ENCODE results near the gene CAMK2N2. TPM values are rescaled to one million over a fixed set of nuclear protein-coding genes. Genes with fewer than 3 reads are reported as not detected.

CAMK2N2 gene
- total RNA-seq, 1 donor from 2014 or later = 2.6 TPM

DNA sequence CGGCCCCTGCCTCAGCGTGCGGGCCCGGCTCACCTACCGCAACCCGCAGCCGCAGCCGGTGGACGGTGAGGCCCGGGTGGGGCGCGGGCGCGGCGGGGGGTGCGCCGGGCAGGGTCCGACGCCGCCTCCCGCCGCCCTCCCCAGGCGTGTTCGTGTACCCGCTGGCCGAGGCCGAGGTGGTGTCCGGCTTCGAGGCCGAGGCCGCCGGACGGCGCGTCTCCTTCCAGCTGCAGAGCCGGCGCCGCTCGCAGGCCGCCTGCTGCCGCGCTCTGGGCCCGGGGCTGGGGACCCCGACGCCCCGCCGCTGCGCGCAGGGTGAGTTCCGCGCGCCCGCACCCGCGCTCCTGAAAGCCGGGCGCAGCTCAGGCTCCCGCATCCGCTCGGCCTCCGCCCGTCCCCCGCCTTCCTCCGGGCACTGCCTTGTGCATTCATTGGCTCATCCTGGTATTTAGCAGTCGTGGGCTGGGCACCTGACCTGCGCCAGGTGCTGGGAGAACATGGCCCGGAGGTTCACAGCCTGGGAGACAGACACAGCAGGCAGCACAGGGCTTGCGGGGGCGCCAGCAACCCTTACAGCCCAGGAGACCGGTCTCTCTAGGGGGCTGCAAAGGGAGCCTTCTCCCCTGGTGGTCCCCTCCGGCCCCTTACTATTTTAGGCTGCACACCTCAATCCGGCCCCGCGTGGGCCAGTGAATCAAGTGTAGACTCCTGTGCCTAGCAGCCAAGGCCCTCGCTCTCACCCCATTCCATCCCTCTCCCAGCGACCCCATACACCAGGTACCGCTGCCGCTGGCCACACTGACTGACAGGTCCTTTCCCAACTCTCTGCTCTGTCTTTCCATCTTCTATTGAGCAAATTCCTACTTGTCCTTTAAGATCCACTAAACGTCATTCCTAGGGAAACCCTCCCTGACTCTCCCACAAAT lies 30.5 kb downstream of the CAMK2N2 start:
- DNase-seq (ENCODE audit: low read depth) = no peak
- Mint-ChIP-seq H3K4me1 (ENCODE audit: low read depth, unreplicated experiment) (peaks cover 11% of the 10 kb centered on the region), H3K4me3 (ENCODE audit: unreplicated experiment) (peak overlapping the region; percentile 69), H3K27me3 (ENCODE audit: low read depth, unreplicated experiment) (peaks cover 65% of the 10 kb centered on the region), H3K27ac (ENCODE audit: unreplicated experiment) (no peak overlapping the region), H3K36me3 (ENCODE audit: low read depth, unreplicated experiment) (no peaks in the 10 kb centered on the region), H3K9me3 (ENCODE audit: unreplicated experiment) (no peaks in the 10 kb centered on the region)
- Histone ChIP-seq H3K79me2 (ENCODE audit: insufficient read depth, low read length) (no peaks in the 10 kb centered on the region), H4K20me1 (ENCODE audit: insufficient read depth, low read length) (peaks cover 9% of the 10 kb centered on the region), H3K4me2 (ENCODE audit: low read length) (peak overlapping the region; percentile 83), H3K27ac (ENCODE audit: low read depth, low read length) (no peak overlapping the region), H3K4me3 (ENCODE audit: insufficient read depth, low read depth, low read length) (no peak overlapping the region), H3K36me3 (ENCODE audit: insufficient read depth, low read length) (no peaks in the 10 kb centered on the region), H3K4me1 (ENCODE audit: insufficient read depth, low read length) (peaks cover 13% of the 10 kb centered on the region), H3K9ac (ENCODE audit: low read length) (no peak overlapping the region), H2AFZ (ENCODE audit: low read depth, low read length) (no peak overlapping the region), H3K27me3 (ENCODE audit: insufficient read depth, low read length) (peaks cover 45% of the 10 kb centered on the region), H3K9me3 (ENCODE audit: insufficient read depth, low read depth, low read length) (no peaks in the 10 kb centered on the region)
- no peak for FAIRE-seq
- TF ChIP-seq, protein P1, sequence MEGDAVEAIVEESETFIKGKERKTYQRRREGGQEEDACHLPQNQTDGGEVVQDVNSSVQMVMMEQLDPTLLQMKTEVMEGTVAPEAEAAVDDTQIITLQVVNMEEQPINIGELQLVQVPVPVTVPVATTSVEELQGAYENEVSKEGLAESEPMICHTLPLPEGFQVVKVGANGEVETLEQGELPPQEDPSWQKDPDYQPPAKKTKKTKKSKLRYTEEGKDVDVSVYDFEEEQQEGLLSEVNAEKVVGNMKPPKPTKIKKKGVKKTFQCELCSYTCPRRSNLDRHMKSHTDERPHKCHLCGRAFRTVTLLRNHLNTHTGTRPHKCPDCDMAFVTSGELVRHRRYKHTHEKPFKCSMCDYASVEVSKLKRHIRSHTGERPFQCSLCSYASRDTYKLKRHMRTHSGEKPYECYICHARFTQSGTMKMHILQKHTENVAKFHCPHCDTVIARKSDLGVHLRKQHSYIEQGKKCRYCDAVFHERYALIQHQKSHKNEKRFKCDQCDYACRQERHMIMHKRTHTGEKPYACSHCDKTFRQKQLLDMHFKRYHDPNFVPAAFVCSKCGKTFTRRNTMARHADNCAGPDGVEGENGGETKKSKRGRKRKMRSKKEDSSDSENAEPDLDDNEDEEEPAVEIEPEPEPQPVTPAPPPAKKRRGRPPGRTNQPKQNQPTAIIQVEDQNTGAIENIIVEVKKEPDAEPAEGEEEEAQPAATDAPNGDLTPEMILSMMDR (IDR thresholded peaks at IDR 0.05; ENCODE audit: insufficient read depth, low read depth, low read length) = no peak
- TF ChIP-seq EZH2 (IDR thresholded peaks at IDR 0.05; ENCODE audit: insufficient read depth, low read length) = peak; percentile 97

DNA sequence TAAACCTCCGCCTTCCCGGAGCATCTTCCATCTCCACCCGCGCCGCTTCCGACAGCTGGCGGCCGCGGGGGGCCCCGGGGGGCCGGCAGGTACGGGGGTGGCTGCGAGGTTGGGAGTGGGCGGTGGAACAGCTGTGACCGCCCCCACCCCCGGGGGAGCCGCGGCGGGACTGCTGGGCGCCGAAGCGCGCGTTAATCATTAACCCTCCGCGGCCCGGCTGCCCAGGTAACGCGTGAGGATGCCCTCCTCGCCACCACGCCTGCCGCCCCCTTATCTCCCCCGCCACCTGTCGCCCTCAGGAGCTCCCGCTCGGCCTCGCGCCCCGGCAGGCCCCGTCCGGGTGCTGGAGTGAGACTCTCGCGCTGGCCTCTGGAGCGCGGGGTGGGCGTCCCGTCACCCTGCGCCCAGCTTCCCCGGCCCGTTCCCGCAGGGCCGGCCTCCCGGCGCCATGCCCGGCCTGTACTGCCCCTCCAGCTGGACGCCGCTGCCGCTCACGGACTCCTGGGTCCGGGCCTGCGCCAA lies 31.2 kb downstream of the CAMK2N2 start:
- Histone ChIP-seq H3K79me2 (ENCODE audit: insufficient read depth, low read length) (no peaks in the 10 kb centered on the region), H3K4me1 (ENCODE audit: insufficient read depth, low read length) (peaks cover 13% of the 10 kb centered on the region), H3K9me3 (ENCODE audit: insufficient read depth, low read depth, low read length) (no peaks in the 10 kb centered on the region), H3K9ac (ENCODE audit: low read length) (no peak overlapping the region), H4K20me1 (ENCODE audit: insufficient read depth, low read length) (peaks cover 9% of the 10 kb centered on the region), H3K27ac (ENCODE audit: low read depth, low read length) (no peak overlapping the region), H3K4me2 (ENCODE audit: low read length) (peak overlapping the region; percentile 83), H3K27me3 (ENCODE audit: insufficient read depth, low read length) (peaks cover 47% of the 10 kb centered on the region), H2AFZ (ENCODE audit: low read depth, low read length) (no peak overlapping the region), H3K36me3 (ENCODE audit: insufficient read depth, low read length) (no peaks in the 10 kb centered on the region), H3K4me3 (ENCODE audit: insufficient read depth, low read depth, low read length) (no peak overlapping the region)
- Mint-ChIP-seq H3K36me3 (ENCODE audit: low read depth, unreplicated experiment) (no peaks in the 10 kb centered on the region), H3K9me3 (ENCODE audit: unreplicated experiment) (no peaks in the 10 kb centered on the region), H3K4me1 (ENCODE audit: low read depth, unreplicated experiment) (peaks cover 11% of the 10 kb centered on the region), H3K4me3 (ENCODE audit: unreplicated experiment) (no peak overlapping the region), H3K27me3 (ENCODE audit: low read depth, unreplicated experiment) (peaks cover 63% of the 10 kb centered on the region), H3K27ac (ENCODE audit: unreplicated experiment) (no peak overlapping the region)
- TF ChIP-seq EZH2 (IDR thresholded peaks at IDR 0.05; ENCODE audit: insufficient read depth, low read length) = peak; percentile 84
- TF ChIP-seq, protein P1 (IDR thresholded peaks at IDR 0.05; ENCODE audit: insufficient read depth, low read depth, low read length) = no peak
- no peak for DNase-seq (ENCODE audit: low read depth)
- FAIRE-seq = no peak

All from astrocyte (in vitro differentiated cells and primary cell).